T-helper 1 cell treated with Interleukin-12 subunit alpha and Interleukin-12 subunit beta and Interleukin-4 antibody, amounts not matched to agents 30 μg/mL and 1 μg/mL, for 36 hours (primary cell): Measurements from ENCODE around the gene NR6A1.

Experiments used
- H3K27ac Mint-ChIP-seq: one replicate; pipeline ENCODE4 v1.8.0; 2021; ENCODE audit warnings: mild to moderate bottlenecking, mixed read lengths
- H3K27me3 Mint-ChIP-seq: one replicate; pipeline ENCODE4 v1.8.0; 2021; ENCODE audit warnings: low read depth, mixed read lengths
- H3K36me3 Mint-ChIP-seq: one replicate; pipeline ENCODE4 v1.8.0; 2021; ENCODE audit warnings: low read depth, mixed read lengths
- H3K4me1 Mint-ChIP-seq: one replicate; pipeline ENCODE4 v1.8.0; 2021; ENCODE audit warnings: low read depth, mixed read lengths
- H3K4me3 Mint-ChIP-seq: one replicate; pipeline ENCODE4 v1.8.0; 2021; ENCODE audit warnings: mild to moderate bottlenecking, moderate library complexity, mixed read lengths
- H3K9me3 Mint-ChIP-seq: one replicate; pipeline ENCODE4 v1.8.0; 2021; ENCODE audit warnings: mixed read lengths

The NR6A1 gene

GRCh38 chr9:124478354-124478753 is 292.8 kb downstream of the NR6A1 start:
- no peak overlapping the region for H3K27ac Mint-ChIP-seq
- peaks cover 15% of the 10 kb centered on the region for H3K27me3 Mint-ChIP-seq
- no peaks in the 10 kb centered on the region for H3K36me3 Mint-ChIP-seq
- H3K4me3 Mint-ChIP-seq = no peak overlapping the region
- no peaks in the 10 kb centered on the region for H3K4me1 Mint-ChIP-seq
- no peaks in the 10 kb centered on the region for H3K9me3 Mint-ChIP-seq

GRCh38 chr9:124477648-124478285 is 293.3 kb downstream of the NR6A1 start:
- H3K27ac Mint-ChIP-seq = no peak overlapping the region
- no peak overlapping the region for H3K4me3 Mint-ChIP-seq
- no peaks in the 10 kb centered on the region for H3K4me1 Mint-ChIP-seq
- H3K27me3 Mint-ChIP-seq = peaks cover 15% of the 10 kb centered on the region
- H3K9me3 Mint-ChIP-seq = no peaks in the 10 kb centered on the region
- H3K36me3 Mint-ChIP-seq = no peaks in the 10 kb centered on the region

GRCh38 chr9:124477211-124477647 is 293.9 kb downstream of the NR6A1 start:
- Mint-ChIP-seq H3K27ac (no peak overlapping the region), H3K36me3 (no peaks in the 10 kb centered on the region), H3K27me3 (peaks cover 15% of the 10 kb centered on the region), H3K4me3 (no peak overlapping the region), H3K9me3 (no peaks in the 10 kb centered on the region), H3K4me1 (no peaks in the 10 kb centered on the region)

GRCh38 chr9:124475868-124476690 is 295.0 kb downstream of the NR6A1 start:
- H3K27ac Mint-ChIP-seq = no peak overlapping the region
- no peak overlapping the region for H3K4me3 Mint-ChIP-seq
- peaks cover 15% of the 10 kb centered on the region for H3K27me3 Mint-ChIP-seq
- no peaks in the 10 kb centered on the region for H3K36me3 Mint-ChIP-seq
- H3K4me1 Mint-ChIP-seq = no peaks in the 10 kb centered on the region
- no peaks in the 10 kb centered on the region for H3K9me3 Mint-ChIP-seq

- H3K27ac Mint-ChIP-seq = no peak overlapping the region
- H3K4me3 Mint-ChIP-seq = no peak overlapping the region
- peaks cover 15% of the 10 kb centered on the region for H3K27me3 Mint-ChIP-seq
- H3K36me3 Mint-ChIP-seq = no peaks in the 10 kb centered on the region
- H3K9me3 Mint-ChIP-seq = no peaks in the 10 kb centered on the region
- H3K4me1 Mint-ChIP-seq = no peaks in the 10 kb centered on the region
These were observed 295.8 kb downstream of the NR6A1 start for GRCh38 chr9:124475158-124475867.

GRCh38 chr9:124474151-124474550 is 297.0 kb downstream of the NR6A1 start:
- Mint-ChIP-seq H3K9me3 (no peaks in the 10 kb centered on the region), H3K36me3 (no peaks in the 10 kb centered on the region), H3K4me3 (no peak overlapping the region), H3K27me3 (peaks cover 10% of the 10 kb centered on the region), H3K4me1 (no peaks in the 10 kb centered on the region), H3K27ac (no peak overlapping the region)

- Mint-ChIP-seq H3K4me3 (no peak overlapping the region), H3K27me3 (peaks cover 4% of the 10 kb centered on the region), H3K27ac (no peak overlapping the region), H3K4me1 (no peaks in the 10 kb centered on the region), H3K36me3 (no peaks in the 10 kb centered on the region), H3K9me3 (no peaks in the 10 kb centered on the region)
These were observed 297.8 kb downstream of the NR6A1 start for GRCh38 chr9:124473310-124473709.

- H3K36me3 Mint-ChIP-seq = no peaks in the 10 kb centered on the region
- H3K27me3 Mint-ChIP-seq = no peaks in the 10 kb centered on the region
- H3K9me3 Mint-ChIP-seq = no peaks in the 10 kb centered on the region
- H3K4me3 Mint-ChIP-seq = no peak overlapping the region
- H3K4me1 Mint-ChIP-seq = no peaks in the 10 kb centered on the region
- H3K27ac Mint-ChIP-seq = no peak overlapping the region
These were observed 298.3 kb downstream of the NR6A1 start for GRCh38 chr9:124472770-124473169.

GRCh38 chr9:124471761-124472160 is 299.4 kb downstream of the NR6A1 start:
- Mint-ChIP-seq H3K9me3 (no peaks in the 10 kb centered on the region), H3K27ac (no peak overlapping the region), H3K4me1 (no peaks in the 10 kb centered on the region), H3K4me3 (no peak overlapping the region), H3K36me3 (no peaks in the 10 kb centered on the region), H3K27me3 (no peaks in the 10 kb centered on the region)

GRCh38 chr9:124470726-124471125 is 300.4 kb downstream of the NR6A1 start:
- no peaks in the 10 kb centered on the region for H3K36me3 Mint-ChIP-seq
- H3K4me3 Mint-ChIP-seq = no peak overlapping the region
- no peaks in the 10 kb centered on the region for H3K4me1 Mint-ChIP-seq
- H3K9me3 Mint-ChIP-seq = no peaks in the 10 kb centered on the region
- no peak overlapping the region for H3K27ac Mint-ChIP-seq
- H3K27me3 Mint-ChIP-seq = no peaks in the 10 kb centered on the region

- Mint-ChIP-seq H3K4me3 (no peak overlapping the region), H3K27ac (no peak overlapping the region), H3K4me1 (no peaks in the 10 kb centered on the region), H3K9me3 (no peaks in the 10 kb centered on the region), H3K36me3 (no peaks in the 10 kb centered on the region), H3K27me3 (no peaks in the 10 kb centered on the region)
These were observed 300.8 kb downstream of the NR6A1 start for GRCh38 chr9:124470306-124470705.

GRCh38 chr9:124469011-124469832 is 301.9 kb downstream of the NR6A1 start:
- Mint-ChIP-seq H3K4me3 (no peak overlapping the region), H3K36me3 (no peaks in the 10 kb centered on the region), H3K9me3 (no peaks in the 10 kb centered on the region), H3K27ac (no peak overlapping the region), H3K4me1 (no peaks in the 10 kb centered on the region), H3K27me3 (peaks cover 5% of the 10 kb centered on the region)

- Mint-ChIP-seq H3K4me3 (no peak overlapping the region), H3K27ac (no peak overlapping the region), H3K4me1 (no peaks in the 10 kb centered on the region), H3K27me3 (peaks cover 8% of the 10 kb centered on the region), H3K36me3 (no peaks in the 10 kb centered on the region), H3K9me3 (no peaks in the 10 kb centered on the region)
These were observed 302.9 kb downstream of the NR6A1 start for GRCh38 chr9:124468061-124468740.
